CD4-positive, alpha-beta T cell (primary cell): ENCODE results near the gene HMSD. TPM values are rescaled to one million over a fixed set of nuclear protein-coding genes. Genes with fewer than 3 reads are reported as not detected.

Source experiments
- ATAC-seq: fragments of 200-7000 bp; cut with Tn5 transposase; one replicate; pipeline ENCODE4 v1.10.0; 2022; ENCODE audit warnings: mild to moderate bottlenecking; ENCODE audit not compliant: poor library complexity
- CTCF ChIA-PET: fragments of 350-600 bp; sonication (Branson Sonifier 250); formaldehyde crosslinking; loops from one replicate; lab custom pipeline; 2021; ENCODE audit warnings: antibody characterized with exemption, inconsistent platforms; lab: Charles Lee
- POLR2A ChIA-PET: fragments of 350-600 bp; sonication (Branson Sonifier 250); formaldehyde crosslinking; loops from one replicate; lab custom pipeline; 2021; ENCODE audit warnings: antibody characterized with exemption, inconsistent platforms; lab: Charles Lee
- DNase-seq, 14 experiments: peaks; one replicate each; pipeline ENCODE4 v3.0.0-alpha.2; 2013 to 2020; ENCODE audit warnings: mixed read lengths in 2 of 14
- H3K27ac ChIP-seq, 2 donors: one replicate each; pipeline versions ENCODE4 v1.5.1 to v1.7.0; 2013; ENCODE audit warnings: low read length in 2 of 2, low read depth in 1 of 2, mild to moderate bottlenecking in 1 of 2
- H3K27me3 ChIP-seq, 2 experiments: 1 replicate in 1 of 2; 2 replicates in 1 of 2; pipeline versions ENCODE4 v1.6.1 to v1.7.0; 2013; ENCODE audit warnings: low read length in 2 of 2, control low read depth in 1 of 2, mild to moderate bottlenecking in 1 of 2, moderate library complexity in 1 of 2; ENCODE audit not compliant: insufficient read depth in 2 of 2, control insufficient read depth in 1 of 2
- H3K36me3 ChIP-seq: one replicate; pipeline ENCODE4 v1.6.1; 2013; ENCODE audit warnings: low read length, control low read depth; ENCODE audit not compliant: insufficient read depth
- H3K4me1 ChIP-seq: one replicate; pipeline ENCODE4 v1.6.1; 2013; ENCODE audit warnings: low read length, control low read depth; ENCODE audit not compliant: insufficient read depth
- H3K4me3 ChIP-seq: one replicate; pipeline ENCODE4 v1.5.1; 2013; ENCODE audit warnings: mild to moderate bottlenecking, low read length, moderate library complexity
- H3K9me3 ChIP-seq, 2 experiments: 1 replicate in 1 of 2; 2 replicates in 1 of 2; pipeline versions ENCODE4 v1.6.1 to v1.7.0; 2013; ENCODE audit warnings: low read length in 2 of 2, mild to moderate bottlenecking in 2 of 2, control low read depth in 1 of 2, moderate library complexity in 1 of 2; ENCODE audit not compliant: control insufficient read depth in 1 of 2, insufficient read depth in 1 of 2
- H3K27ac Mint-ChIP-seq: one replicate; pipeline ENCODE4 v1.8.0; 2020; ENCODE audit warnings: mixed read lengths
- H3K27me3 Mint-ChIP-seq: one replicate; pipeline ENCODE4 v1.8.0; 2021; ENCODE audit warnings: mixed read lengths
- H3K36me3 Mint-ChIP-seq: one replicate; pipeline ENCODE4 v1.8.0; 2021; ENCODE audit warnings: low read depth, mixed read lengths
- H3K4me1 Mint-ChIP-seq: one replicate; pipeline ENCODE4 v1.8.0; 2021; ENCODE audit warnings: low read depth, mixed read lengths
- H3K4me3 Mint-ChIP-seq: one replicate; pipeline ENCODE4 v1.8.0; 2020; ENCODE audit warnings: mild to moderate bottlenecking, mixed read lengths
- H3K9me3 Mint-ChIP-seq: one replicate; pipeline ENCODE4 v1.8.0; 2020; ENCODE audit warnings: mixed read lengths
- intact Hi-C, 2 experiments: fragments of 100-400 bp; cut with DNase I in 1 of 2; cut with micrococcal nuclease in 1 of 2; formaldehyde crosslinking; loops; one replicate each; pipeline versions ENCODE4 v1.15.1 to v1.9.0; 2023 to 2025; cut with DNase I, micrococcal nuclease
- total RNA-seq, 174 experiments: library from RNA in 2 of 174; stranded (reverse) in 2 of 174; gene quantifications; one replicate each; pipeline ENCODE4 v1.2.3 and lab custom pipeline; 2021 to 2026
- TF ChIP-seq, protein P1 (sequence below): fragments of 200-600 bp; IDR thresholded peaks from one replicate; pipeline ENCODE4 v1.8.0; 2022; ENCODE audit warnings: antibody characterized with exemption, mild to moderate bottlenecking

HMSD gene
- total RNA-seq, 2 experiments from 2014 or later: not detected

DNA sequence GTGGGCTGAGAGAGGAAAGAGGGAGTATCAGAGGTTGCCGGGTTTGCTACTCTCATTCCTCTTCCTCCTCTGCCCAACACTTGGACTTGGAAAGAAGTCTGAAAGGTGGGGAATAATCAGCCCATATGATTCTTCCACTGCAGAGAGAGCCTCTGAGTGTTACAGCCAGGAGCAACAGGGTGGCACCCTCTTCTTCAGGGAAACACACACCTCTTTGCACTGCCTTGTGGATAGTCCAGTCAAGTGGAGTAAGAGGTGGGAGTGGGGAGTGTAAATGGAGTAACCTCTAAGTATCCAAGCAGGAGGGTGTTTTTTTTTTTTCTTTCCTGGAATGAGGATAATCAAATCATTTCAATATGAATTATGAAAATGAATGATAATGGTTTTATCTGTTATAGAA is 11.8 kb downstream of the HMSD start:
- no peak overlapping the region for H3K27ac Mint-ChIP-seq
- H3K9me3 ChIP-seq: no peaks in the 10 kb centered on the region
- H3K27me3 Mint-ChIP-seq: peaks cover 29% of the 10 kb centered on the region

DNA sequence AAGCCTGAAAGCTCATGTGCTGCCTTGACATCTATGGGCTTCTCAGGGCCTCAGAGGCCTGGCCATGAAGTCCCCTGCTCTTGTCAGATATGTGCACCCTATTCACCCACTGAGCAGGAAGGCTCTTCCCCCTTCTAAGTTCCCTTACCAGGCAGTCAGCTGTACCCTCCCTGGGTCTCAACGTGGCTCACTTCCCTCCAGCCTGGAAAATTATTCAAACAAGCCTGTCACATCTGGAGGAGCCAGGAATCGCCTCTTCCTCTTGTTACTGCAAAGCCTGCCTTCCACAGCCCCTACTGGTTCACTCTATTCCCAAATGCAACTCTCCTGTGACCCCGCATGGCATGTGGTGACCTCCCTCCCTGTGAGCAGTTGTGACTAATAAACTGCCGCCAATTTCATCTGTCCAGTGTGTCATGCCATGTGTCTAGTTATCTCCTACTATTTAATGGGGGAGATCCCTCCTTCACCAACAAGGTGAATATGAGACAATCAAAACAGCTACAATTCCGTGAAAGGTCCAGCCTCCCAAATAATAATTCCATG is 12.4 kb downstream of the HMSD start:
- Mint-ChIP-seq H3K27ac (no peak overlapping the region), H3K4me3 (no peak overlapping the region), H3K36me3 (no peaks in the 10 kb centered on the region), H3K9me3 (no peaks in the 10 kb centered on the region), H3K27me3 (peaks cover 27% of the 10 kb centered on the region), H3K4me1 (no peaks in the 10 kb centered on the region)
- no peak overlapping the region for H3K4me3 ChIP-seq
- ATAC-seq: no peak
- no peaks in the 10 kb centered on the region for H3K27me3 ChIP-seq
- no peak overlapping the region for H3K27ac ChIP-seq
- no peaks in the 10 kb centered on the region for H3K36me3 ChIP-seq
- CTCF ChIA-PET: no interaction called here
- TF ChIP-seq, protein P1, sequence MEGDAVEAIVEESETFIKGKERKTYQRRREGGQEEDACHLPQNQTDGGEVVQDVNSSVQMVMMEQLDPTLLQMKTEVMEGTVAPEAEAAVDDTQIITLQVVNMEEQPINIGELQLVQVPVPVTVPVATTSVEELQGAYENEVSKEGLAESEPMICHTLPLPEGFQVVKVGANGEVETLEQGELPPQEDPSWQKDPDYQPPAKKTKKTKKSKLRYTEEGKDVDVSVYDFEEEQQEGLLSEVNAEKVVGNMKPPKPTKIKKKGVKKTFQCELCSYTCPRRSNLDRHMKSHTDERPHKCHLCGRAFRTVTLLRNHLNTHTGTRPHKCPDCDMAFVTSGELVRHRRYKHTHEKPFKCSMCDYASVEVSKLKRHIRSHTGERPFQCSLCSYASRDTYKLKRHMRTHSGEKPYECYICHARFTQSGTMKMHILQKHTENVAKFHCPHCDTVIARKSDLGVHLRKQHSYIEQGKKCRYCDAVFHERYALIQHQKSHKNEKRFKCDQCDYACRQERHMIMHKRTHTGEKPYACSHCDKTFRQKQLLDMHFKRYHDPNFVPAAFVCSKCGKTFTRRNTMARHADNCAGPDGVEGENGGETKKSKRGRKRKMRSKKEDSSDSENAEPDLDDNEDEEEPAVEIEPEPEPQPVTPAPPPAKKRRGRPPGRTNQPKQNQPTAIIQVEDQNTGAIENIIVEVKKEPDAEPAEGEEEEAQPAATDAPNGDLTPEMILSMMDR: no peak
- POLR2A ChIA-PET: no interaction called here
- H3K9me3 ChIP-seq: no peaks in the 10 kb centered on the region
- H3K4me1 ChIP-seq: no peaks in the 10 kb centered on the region
- intact Hi-C loops: no loop called here
- no peak for DNase-seq

More for the DNA sequence above, 11.8 kb downstream of the HMSD start:
- ChIA-PET CTCF (no interaction called here), POLR2A (no interaction called here)
- H3K4me1 Mint-ChIP-seq: no peaks in the 10 kb centered on the region
- Histone ChIP-seq H3K4me1 (no peaks in the 10 kb centered on the region), H3K27me3 (no peaks in the 10 kb centered on the region), H3K4me3 (no peak overlapping the region), H3K27ac (no peak overlapping the region), H3K36me3 (no peaks in the 10 kb centered on the region)
- TF ChIP-seq, protein P1: no peak
- intact Hi-C loops: no loop called here
- no peaks in the 10 kb centered on the region for H3K9me3 Mint-ChIP-seq
- no peak overlapping the region for H3K4me3 Mint-ChIP-seq
- H3K36me3 Mint-ChIP-seq: no peaks in the 10 kb centered on the region
- DNase-seq: no peak
- ATAC-seq: no peak

DNA sequence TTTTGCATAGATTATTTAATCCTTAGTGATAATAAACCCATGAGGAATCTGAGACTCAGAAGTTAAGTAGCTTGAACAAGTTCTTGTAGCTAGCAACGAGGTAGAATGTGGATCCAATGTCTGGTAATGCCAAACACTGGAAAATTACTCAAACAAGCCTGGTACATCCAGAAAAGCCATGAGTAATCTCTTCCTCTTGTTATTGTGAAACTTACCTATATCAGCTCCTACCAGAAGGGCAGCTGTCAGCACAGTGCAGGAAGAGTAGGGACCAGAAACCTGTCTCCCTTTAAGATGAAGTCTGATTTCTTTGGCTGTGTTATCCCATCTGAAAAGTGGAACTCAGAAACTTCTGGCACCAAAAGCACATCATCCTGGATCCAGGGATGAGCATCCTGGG is 13.0 kb downstream of the HMSD start:
- H3K9me3 Mint-ChIP-seq: no peaks in the 10 kb centered on the region
- H3K36me3 ChIP-seq: no peaks in the 10 kb centered on the region
- H3K27me3 ChIP-seq: no peaks in the 10 kb centered on the region
- no peak for ATAC-seq
- H3K4me3 Mint-ChIP-seq: no peak overlapping the region
- CTCF ChIA-PET: no interaction called here
- no peak overlapping the region for H3K27ac ChIP-seq
- TF ChIP-seq, protein P1: no peak
- POLR2A ChIA-PET: no interaction called here
- intact Hi-C loops: loop anchor here in 1 of 2 experiments (2.0 kb wide), 1 partner anchor 33 kb away; no protein-coding TSS in a partner anchor
- H3K4me1 ChIP-seq: no peaks in the 10 kb centered on the region
- H3K36me3 Mint-ChIP-seq: no peaks in the 10 kb centered on the region
- H3K4me3 ChIP-seq: no peak overlapping the region
- peaks cover 21% of the 10 kb centered on the region for H3K27me3 Mint-ChIP-seq
- H3K4me1 Mint-ChIP-seq: no peaks in the 10 kb centered on the region
- DNase-seq: no peak
- no peaks in the 10 kb centered on the region for H3K9me3 ChIP-seq
- H3K27ac Mint-ChIP-seq: no peak overlapping the region
